Stomach (tissue), 9 donors: ENCODE measurements around the gene MBLAC1. TPM values are rescaled to one million over a fixed set of nuclear protein-coding genes. Genes with fewer than 3 reads are reported as not detected.

ENCODE experiments used
- DNase-seq, 2 donors: peaks; one replicate each; pipeline versions ENCODE4 v3.0.0 to v3.0.0-alpha.2; 2013 to 2019
- H3K27ac ChIP-seq, 5 donors: fragments of 200-600 bp in 4 of 5; sonication (generic) in 4 of 5; one replicate each; pipeline ENCODE4 v1.5.1; 2013 to 2019; ENCODE audit warnings: mild to moderate bottlenecking in 1 of 5, moderate library complexity in 1 of 5
- H3K27me3 ChIP-seq, 3 donors: fragments of 200-600 bp; sonication (generic); one replicate each; pipeline ENCODE4 v1.5.1; 2017 to 2019; ENCODE audit warnings: mixed run types in 1 of 3
- H3K36me3 ChIP-seq, 4 donors: fragments of 200-600 bp; sonication (generic); 1 replicate in 3 of 4; 2 replicates in 1 of 4; pipeline ENCODE4 v1.5.1; 2016 to 2019
- H3K4me1 ChIP-seq, 4 donors: fragments of 200-600 bp; sonication (generic); one replicate each; pipeline ENCODE4 v1.5.1; 2016 to 2019
- H3K4me3 ChIP-seq, 4 donors: fragments of 200-600 bp; sonication (generic) in 3 of 4; one replicate each; pipeline ENCODE4 v1.5.1; 2016 to 2019; ENCODE audit warnings: mild to moderate bottlenecking in 1 of 4
- H3K9me3 ChIP-seq, 4 donors: fragments of 200-600 bp; sonication (generic); one replicate each; pipeline ENCODE4 v1.5.1; 2016 to 2019
- CTCF ChIP-seq, 7 experiments: fragments of 450-650 bp in 4 of 7; fragments of 200-600 bp in 3 of 7; sonication (generic) in 3 of 7; IDR thresholded peaks; one replicate each; pipeline ENCODE4 v1.5.1; 2016 to 2019; ENCODE audit warnings: antibody characterized with exemption in 7 of 7, control low read depth in 2 of 7, mild to moderate bottlenecking in 1 of 7
- EP300 ChIP-seq: sonication (generic); formaldehyde crosslinking; IDR thresholded peaks from one replicate; pipeline ENCODE4 v1.6.1; 2017; ENCODE audit warnings: antibody characterized with exemption
- POLR2A ChIP-seq, 4 donors: fragments of 450-650 bp; IDR thresholded peaks; one replicate each; pipeline ENCODE4 v1.6.1; 2016; ENCODE audit warnings: antibody characterized with exemption in 4 of 4, control low read depth in 2 of 4, mild to moderate bottlenecking in 1 of 4, moderate library complexity in 1 of 4
- POLR2AphosphoS5 ChIP-seq, 3 donors: sonication (generic); formaldehyde crosslinking; IDR thresholded peaks; one replicate each; pipeline ENCODE4 v1.6.1; 2016; ENCODE audit warnings: antibody characterized with exemption in 3 of 3
- WGBS, 5 donors: extraction: QIAGEN DNeasy Blood & Tissue Kit in 3 of 5; methylation state at CpG; one replicate each; pipeline versions ENCODE4 v1.1.5 to v1.1.7; 2013 to 2018; 5-methylcytosine and 5-hydroxymethylcytosine counted together
- intact Hi-C: fragments of 100-400 bp; cut with DNase I; formaldehyde crosslinking; loops from one replicate; pipeline ENCODE4 v1.15.1; 2023; ENCODE audit warnings: low total_unique reads
- polyA plus RNA-seq, 3 donors: library from polyadenylated mRNA; stranded (reverse); fragments of 200-250 nt; gene quantifications; one replicate each; pipeline ENCODE4 v1.2.3, GENCODE V29; 2013
- total RNA-seq, 5 donors: library from RNA; depleted of rRNA; stranded (reverse); fragments of >200 nt; gene quantifications; one replicate each; pipeline versions ENCODE4 v1.1.0 to v1.2.3, GENCODE V29; 2014 to 2016
- donor health status: healthy with polysubstance abuse.
- donor health status: Bipolar disorder and iron deficiency.
- donor health status: healthy.

Gene MBLAC1
- total and polyA plus RNA-seq, 8 donors = 1.3 to 6.1 (median 1.7) TPM; not detected in 3

DNA sequence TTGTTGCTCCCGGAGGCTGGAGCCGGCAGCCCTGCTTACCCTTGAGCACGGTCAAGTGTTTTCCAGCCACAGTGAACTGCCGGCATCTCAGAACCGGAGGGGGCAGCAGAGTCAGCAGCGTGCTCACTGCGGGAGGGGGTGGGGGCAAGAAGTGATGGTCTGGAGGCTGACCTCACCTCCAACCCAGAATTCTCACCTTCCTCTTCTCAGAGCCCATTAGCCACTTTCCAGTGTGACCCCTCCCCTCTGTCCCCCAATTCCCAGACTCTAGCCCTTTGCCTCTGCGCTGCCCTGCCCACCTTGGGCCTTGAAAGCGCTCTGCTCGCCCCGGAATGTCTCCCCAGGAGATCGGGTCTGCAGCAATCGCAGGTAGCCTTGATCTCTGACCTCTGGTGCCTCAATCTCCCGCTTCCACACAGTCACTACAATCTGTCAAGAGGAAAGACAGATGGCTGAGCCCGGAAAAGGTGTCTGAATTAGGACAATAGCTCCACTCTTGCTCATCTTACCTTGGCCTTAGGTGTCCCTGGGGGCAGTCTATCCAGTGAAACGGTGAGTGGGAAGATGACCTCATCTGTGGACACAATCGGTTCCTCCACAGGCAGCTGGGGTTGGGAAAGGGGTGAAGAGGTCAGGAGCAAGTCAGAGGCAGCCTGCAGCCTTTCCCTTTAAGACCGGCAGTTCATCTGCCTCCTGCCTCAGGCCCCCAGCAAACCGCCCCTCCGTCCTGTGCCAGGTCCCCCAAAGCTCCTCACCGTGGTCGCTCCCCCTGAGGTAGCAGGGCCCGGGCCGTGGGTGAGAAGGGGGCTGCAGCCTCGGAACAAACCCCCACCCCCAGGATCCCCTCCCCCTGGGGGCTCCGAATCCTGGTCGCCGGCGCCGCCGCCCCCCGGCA lies 30.8 kb downstream of the MBLAC1 start:
- peaks cover 12 to 60% (median 50%) of the 10 kb centered on the region in 4 donors for H3K4me1 ChIP-seq
- DNase-seq = peak in 1 of 2 donors; percentile 72
- 12 to 23% (median 15%) methylated on average over 23 to 32 of the region's 32 CpGs for WGBS, 5 donors

DNA sequence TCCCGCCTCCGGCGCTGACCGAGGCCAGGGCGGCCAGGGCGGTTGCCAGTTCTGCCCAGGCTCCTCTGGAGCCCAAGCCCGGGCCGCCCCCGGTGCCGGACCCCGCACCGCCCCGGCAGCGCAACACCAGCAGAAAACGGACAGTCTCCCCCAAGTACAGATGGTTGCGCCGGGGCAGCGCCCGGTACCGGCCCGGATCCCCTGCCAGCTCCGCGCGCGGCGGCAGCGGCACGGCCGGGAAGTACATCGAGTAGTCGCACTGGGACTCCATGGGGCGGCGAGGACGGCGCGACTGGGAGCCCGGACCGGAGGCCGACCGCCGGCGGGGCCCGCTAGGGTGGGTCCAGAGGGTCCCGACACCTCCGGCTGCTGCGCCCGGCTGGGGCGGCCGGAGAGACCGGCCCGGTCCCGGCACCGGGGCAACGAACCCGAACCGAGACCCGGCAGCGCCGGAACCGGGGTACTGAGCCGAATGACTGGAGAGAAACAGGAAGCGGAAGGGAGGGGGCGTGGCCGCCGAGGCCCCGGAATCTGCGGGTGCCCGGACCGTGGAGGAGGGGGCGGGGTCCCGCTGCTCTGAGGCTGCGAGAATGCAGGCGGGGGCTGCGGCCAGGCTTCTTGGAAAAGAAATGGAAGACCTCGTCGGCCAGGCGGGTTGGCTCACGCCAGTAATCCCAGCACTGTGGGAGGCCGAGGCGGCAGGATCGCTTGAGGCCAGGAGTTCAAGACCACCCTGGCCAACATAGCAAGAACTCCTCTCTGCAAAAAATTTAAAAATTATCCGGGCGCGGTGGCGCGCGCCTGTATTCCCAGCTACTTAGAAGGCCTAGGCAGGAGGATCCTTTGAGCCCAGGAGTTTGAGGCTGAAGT lies 31.7 kb downstream of the MBLAC1 start, which contains the start of gene TRAPPC14:
TRAPPC14 (minus strand) TSS at position 495 of the 870 bp plus-strand sequence; CDS start at position 271, 224 bp downstream.
- H3K4me3 ChIP-seq = peak within 1 kb of the TSS; percentile 81 to 99 (median 91)
- no peaks in the 10 kb centered on the region for H3K9me3 ChIP-seq
- no peaks in the 10 kb centered on the region for H3K27me3 ChIP-seq
- WGBS, 5 donors = 0 to 1% (median 1%) methylated on average over 41 to 87 of the region's 87 CpGs
- intact Hi-C loops = no loop called here
- peak within 1 kb of the TSS; percentile 83 to 93 (median 90) for H3K27ac ChIP-seq
- H3K4me1 ChIP-seq = peaks cover 12 to 53% (median 47%) of the 10 kb centered on the region in 4 donors
- H3K36me3 ChIP-seq = peaks cover 27 to 38% (median 35%) of the 10 kb centered on the region in 4 donors
- DNase-seq = peak; percentile 92 to 97
- TF ChIP-seq POLR2AphosphoS5 (IDR thresholded peaks at IDR 0.05) = peak in 2 of 3 donors; percentile 42 to 76
- no peak for TF ChIP-seq CTCF (IDR thresholded peaks at IDR 0.05)

More for the DNA sequence above, 30.8 kb downstream of the MBLAC1 start:
- intact Hi-C loops = no loop called here
- H3K4me3 ChIP-seq = peak overlapping the region; percentile 81 to 99 (median 91)
- TF ChIP-seq CTCF (IDR thresholded peaks at IDR 0.05) = peak in 1 of 7 experiments; percentile 18
- no peak for TF ChIP-seq EP300
- peaks cover 31 to 47% (median 43%) of the 10 kb centered on the region in 4 donors for H3K36me3 ChIP-seq
- H3K27me3 ChIP-seq = no peaks in the 10 kb centered on the region
- peak overlapping the region; percentile 83 to 93 (median 90) for H3K27ac ChIP-seq
- H3K9me3 ChIP-seq = no peaks in the 10 kb centered on the region

- WGBS, 5 donors = 62 to 73% (median 69%) methylated on average over 7 of the region's 7 CpGs
- TF ChIP-seq EP300 = no peak
- no peak for TF ChIP-seq POLR2AphosphoS5 (IDR thresholded peaks at IDR 0.05)
- TF ChIP-seq CTCF (IDR thresholded peaks at IDR 0.05) = no peak
- no peak for TF ChIP-seq POLR2A (IDR thresholded peaks at IDR 0.05)
- H3K4me1 ChIP-seq = peaks cover 12 to 48% (median 43%) of the 10 kb centered on the region in 4 donors
- no peaks in the 10 kb centered on the region for H3K9me3 ChIP-seq
- intact Hi-C loops = no loop called here
- H3K27me3 ChIP-seq = no peaks in the 10 kb centered on the region
- DNase-seq = no peak
- peak overlapping the region; percentile 81 to 99 (median 91) for H3K4me3 ChIP-seq
- H3K27ac ChIP-seq = peak overlapping the region; percentile 83 to 93 (median 90)
- H3K36me3 ChIP-seq = peaks cover 20 to 31% (median 28%) of the 10 kb centered on the region in 4 donors
Measured at GRCh38 chr7:100159099-100159623, 32.4 kb downstream of the MBLAC1 start.

GRCh38 chr7:100160067-100160466 lies 33.3 kb downstream of the MBLAC1 start:
- TF ChIP-seq EP300 (no peak), CTCF (IDR thresholded peaks at IDR 0.05) (no peak), POLR2AphosphoS5 (IDR thresholded peaks at IDR 0.05) (no peak), POLR2A (IDR thresholded peaks at IDR 0.05) (no peak)
- DNase-seq = no peak
- Histone ChIP-seq H3K36me3 (peaks cover 16 to 22% (median 19%) of the 10 kb centered on the region in 4 donors), H3K27me3 (peaks cover 0 to under 1% (median 0%) of the 10 kb centered on the region in 3 donors), H3K4me3 (no peak overlapping the region), H3K9me3 (no peaks in the 10 kb centered on the region), H3K4me1 (peaks cover 12 to 38% (median 34%) of the 10 kb centered on the region in 4 donors), H3K27ac (no peak overlapping the region)
- intact Hi-C loops = no loop called here
- WGBS, 5 donors = 83 to 93% (median 91%) methylated on average over 16 to 18 of the region's 18 CpGs
